Measurements from ENCODE around the gene RHOH. TPM values are rescaled to one million over a fixed set of nuclear protein-coding genes. Genes with fewer than 3 reads are reported as not detected.

Gene RHOH
- total and polyA plus RNA-seq, 9 of the 15 experiments (the other 6 are each of a cell fraction or from before 2014, with no cell fraction given): 14.3 to 37.7 (median 23.2) TPM

- TF ChIP-seq ZNF408 (CRISPR knock-in tag; IDR thresholded peaks at IDR 0.05; ENCODE audit: low read depth) (no peak), TCF7L2 (IDR thresholded peaks at IDR 0.05; ENCODE audit: low read depth, low read length) (no peak), BMI1 (IDR thresholded peaks at IDR 0.05; ENCODE audit: low read length) (no peak), POLR2B (IDR thresholded peaks at IDR 0.05; ENCODE audit: low read depth, partially characterized antibody) (no peak), ZNF239 (CRISPR knock-in tag; IDR thresholded peaks at IDR 0.05) (peak; percentile 81), ASH1L (IDR thresholded peaks at IDR 0.05; ENCODE audit: borderline replicate concordance, low read depth, partially characterized antibody) (no peak), IRF1 (CRISPR knock-in tag; IDR thresholded peaks at IDR 0.05; ENCODE audit: borderline replicate concordance) (no peak), ZNF398 (CRISPR knock-in tag; IDR thresholded peaks at IDR 0.05) (peak; percentile 84), ZSCAN32 (CRISPR knock-in tag; IDR thresholded peaks at IDR 0.05) (0 out of 2 replicates have a peak, but pooled peaks have one; percentile 7), CHCHD3 (CRISPR knock-in tag; IDR thresholded peaks at IDR 0.05) (no peak), BRF2 (IDR thresholded peaks at IDR 0.05; ENCODE audit: borderline replicate concordance, insufficient read depth, insufficient read length) (no peak), ETS1 (conservative IDR thresholded peaks at IDR 0.05; ENCODE audit: control insufficient read depth, low read depth, low read length) (no peak), KAT8 (IDR thresholded peaks at IDR 0.05; ENCODE audit: low read depth) (no peak), MCM7 (IDR thresholded peaks at IDR 0.05) (no peak), ZNF696 (CRISPR knock-in tag; conservative IDR thresholded peaks at IDR 0.05) (no peak), HDAC6 (IDR thresholded peaks at IDR 0.05; ENCODE audit: low read depth, low read length) (no peak), CREB5 (CRISPR knock-in tag; IDR thresholded peaks at IDR 0.05) (peak; percentile 13; the same call in 1 of the 2 replicates), ZNF395 (CRISPR knock-in tag; IDR thresholded peaks at IDR 0.05) (peak; percentile 96)
Observed at GRCh38 chr4:40238008-40238699, 41.3 kb downstream of the RHOH start (continued).

Measured in K562 (cell line).